K562 (cell line): Measurements from ENCODE around the gene BTBD2. TPM values are rescaled to one million over a fixed set of nuclear protein-coding genes. Genes with fewer than 3 reads are reported as not detected.
A peak's percentile ranks its signal among the peaks of the same experiment; 100 is the strongest.

Source experiments
- BCL6 ChIP-seq: fragments of 250-450 bp; sonication (Bioruptor Pico); IDR thresholded peaks from 2 replicates; pipeline ENCODE4 v1.4.0; 2020
- BCOR ChIP-seq: fragments of 450-650 bp; IDR thresholded peaks from 2 replicates; pipeline ENCODE4 v1.6.1; 2016
- CEBPB ChIP-seq: fragments of 450-650 bp; IDR thresholded peaks from 2 replicates; pipeline ENCODE4 v1.6.1; 2016; ENCODE audit warnings: missing genetic modification characterization, missing compliant biosample characterization
- CHCHD3 ChIP-seq: fragments of 250-450 bp; sonication (Bioruptor Pico); IDR thresholded peaks from 2 replicates; pipeline ENCODE4 v2.1.2; 2022; ENCODE audit warnings: mild to moderate bottlenecking
- CXXC5 ChIP-seq: fragments of 250-450 bp; sonication (Bioruptor Pico); IDR thresholded peaks from 2 replicates; pipeline ENCODE4 v1.8.0; 2022; ENCODE audit warnings: inconsistent platforms, mild to moderate bottlenecking, moderate library complexity
- ELF2 ChIP-seq: fragments of 250-450 bp; sonication (Bioruptor Pico); IDR thresholded peaks from 2 replicates; pipeline ENCODE4 v1.5.0; 2021; ENCODE audit warnings: mild to moderate bottlenecking
- FIP1L1 ChIP-seq: fragments of 200-400 bp; formaldehyde crosslinking; IDR thresholded peaks from 2 replicates; pipeline ENCODE4 v1.6.1; 2018; ENCODE audit warnings: mild to moderate bottlenecking, low read depth, low read length; ENCODE audit not compliant: poor library complexity, severe bottlenecking
- GTF2E2 ChIP-seq: fragments of 200-800 bp; sonication (Bioruptor generic); IDR thresholded peaks from 2 replicates; pipeline ENCODE4 v1.6.1; 2016; ENCODE audit warnings: missing genetic modification characterization, missing compliant biosample characterization
- HDGF ChIP-seq: fragments of 450-650 bp; IDR thresholded peaks from 2 replicates; pipeline ENCODE4 v1.6.1; 2016
- HNRNPK ChIP-seq: fragments of 200-400 bp; formaldehyde crosslinking; IDR thresholded peaks from one replicate; pipeline ENCODE4 v1.6.1; 2018; ENCODE audit warnings: mild to moderate bottlenecking, low read depth, low read length; ENCODE audit not compliant: poor library complexity, severe bottlenecking
- HSF4 ChIP-seq: fragments of 250-450 bp; sonication (Bioruptor Pico); IDR thresholded peaks from 2 replicates; pipeline ENCODE4 v2.1.2; 2022; ENCODE audit warnings: mild to moderate bottlenecking, moderate library complexity, borderline replicate concordance
- KDM5B ChIP-seq: fragments of 200-600 bp; sonication (generic); IDR thresholded peaks from 2 replicates; pipeline ENCODE4 v1.6.1; 2012; ENCODE audit warnings: low read depth, mild to moderate bottlenecking, moderate library complexity, low read length, control low read depth, inconsistent platforms; ENCODE audit not compliant: insufficient replicate concordance
- LEF1 ChIP-seq: fragments of 450-650 bp; IDR thresholded peaks from 2 replicates; pipeline ENCODE4 v1.6.1; 2016; ENCODE audit warnings: mild to moderate bottlenecking
- MCM2 ChIP-seq: fragments of 450-650 bp; IDR thresholded peaks from 2 replicates; pipeline ENCODE4 v1.6.1; 2017; ENCODE audit warnings: low read depth, mild to moderate bottlenecking
- MTA3 ChIP-seq: fragments of 450-650 bp; formaldehyde crosslinking; IDR thresholded peaks from 2 replicates; pipeline ENCODE4 v1.6.1; 2017; ENCODE audit warnings: mild to moderate bottlenecking, borderline replicate concordance
- NONO ChIP-seq, 2 experiments: fragments of 200-400 bp in 1 of 2; fragments of 450-650 bp in 1 of 2; formaldehyde crosslinking in 1 of 2; IDR thresholded peaks; 2 replicates each; pipeline ENCODE4 v1.6.1; 2017; ENCODE audit warnings: low read depth in 2 of 2, mild to moderate bottlenecking in 2 of 2, moderate library complexity in 2 of 2, low read length in 1 of 2
- NUFIP1 ChIP-seq: fragments of 450-650 bp; IDR thresholded peaks from 2 replicates; pipeline ENCODE4 v1.6.1; 2018; ENCODE audit not compliant: partially characterized antibody
- POLR2B ChIP-seq: fragments of 450-650 bp; IDR thresholded peaks from 2 replicates; pipeline ENCODE4 v1.6.1; 2018; ENCODE audit warnings: low read depth; ENCODE audit not compliant: partially characterized antibody
- RBM34 ChIP-seq: fragments of 200-400 bp; formaldehyde crosslinking; IDR thresholded peaks from 2 replicates; pipeline ENCODE4 v1.6.1; 2018; ENCODE audit warnings: low read length, borderline replicate concordance; ENCODE audit not compliant: insufficient read depth
- SMAD2 ChIP-seq: fragments of 150-350 bp; IDR thresholded peaks from 2 replicates; pipeline ENCODE4 v1.6.1; 2014; ENCODE audit warnings: low read depth, mild to moderate bottlenecking, low read length
- SMARCA4 ChIP-seq: fragments of 450-650 bp; IDR thresholded peaks from 2 replicates; pipeline ENCODE4 v1.6.1; 2016
- TAF7 ChIP-seq: fragments of 450-650 bp; IDR thresholded peaks from 2 replicates; pipeline ENCODE4 v1.6.1; 2016; ENCODE audit warnings: missing genetic modification characterization, missing compliant biosample characterization
- YBX1 ChIP-seq: fragments of 450-650 bp; IDR thresholded peaks from 2 replicates; pipeline ENCODE4 v1.7.1; 2016; ENCODE audit warnings: mild to moderate bottlenecking
- ZNF436 ChIP-seq: fragments of 250-450, 450-650 bp; sonication (Bioruptor Pico); formaldehyde crosslinking; IDR thresholded peaks from 2 replicates; pipeline ENCODE4 v1.7.0; 2020; ENCODE audit warnings: mild to moderate bottlenecking
- ZNF507 ChIP-seq: conservative IDR thresholded peaks from 2 replicates; pipeline ENCODE4 v1.6.1; 2017; ENCODE audit warnings: missing genetic modification characterization, missing compliant biosample characterization
- ZNF57 ChIP-seq: fragments of 450-650 bp; formaldehyde crosslinking; IDR thresholded peaks from 2 replicates; pipeline ENCODE4 v1.4.0; 2020; ENCODE audit warnings: mild to moderate bottlenecking, moderate library complexity
- polyA plus RNA-seq, 8 experiments: library from polyadenylated mRNA; depleted of rRNA in 4 of 8; stranded (reverse) in 5 of 8; unstranded in 3 of 8; fragments of >200 nt; fragmentation: Nextera tagmentation in 2 of 8; fragmentation: Illumina TruSeq in 1 of 8; extraction: Ambion mirVana in 2 of 8; extraction: Trizol in 1 of 8; gene quantifications; 2 replicates each; pipeline versions ENCODE4 v1.2.1 to v1.2.3, GENCODE V29; 2011 to 2014; ENCODE audit warnings: inconsistent platforms in 1 of 8, missing spikeins in 1 of 8
- total RNA-seq, 7 experiments: library from RNA; depleted of rRNA in 6 of 7; stranded (reverse); fragments of >200 nt in 6 of 7; fragmentation: Illumina TruSeq in 2 of 7; extraction: Trizol in 2 of 7; gene quantifications; 2 replicates each; pipeline versions ENCODE4 v1.2.1 to v1.2.3, GENCODE V29; 2011 to 2021; ENCODE audit warnings: low replicate concordance in 1 of 7
- TF ChIP-seq, protein P1 (sequence below): conservative IDR thresholded peaks from 2 replicates; pipeline ENCODE4 v1.6.1; 2011; ENCODE audit warnings: low read depth, mild to moderate bottlenecking, low read length; ENCODE audit not compliant: control insufficient read depth
- TF ChIP-seq, protein P2 (sequence below): sonication (generic); formaldehyde crosslinking; IDR thresholded peaks from 2 replicates; pipeline ENCODE4 v1.9.0; 2022; ENCODE audit warnings: mild to moderate bottlenecking, missing genetic modification reagents

BTBD2 gene
- total and polyA plus RNA-seq, 9 of the 15 experiments (the other 6 are each of a cell fraction or from before 2014, with no cell fraction given), result 0.10 to 15.6 (median 6.9) TPM

DNA sequence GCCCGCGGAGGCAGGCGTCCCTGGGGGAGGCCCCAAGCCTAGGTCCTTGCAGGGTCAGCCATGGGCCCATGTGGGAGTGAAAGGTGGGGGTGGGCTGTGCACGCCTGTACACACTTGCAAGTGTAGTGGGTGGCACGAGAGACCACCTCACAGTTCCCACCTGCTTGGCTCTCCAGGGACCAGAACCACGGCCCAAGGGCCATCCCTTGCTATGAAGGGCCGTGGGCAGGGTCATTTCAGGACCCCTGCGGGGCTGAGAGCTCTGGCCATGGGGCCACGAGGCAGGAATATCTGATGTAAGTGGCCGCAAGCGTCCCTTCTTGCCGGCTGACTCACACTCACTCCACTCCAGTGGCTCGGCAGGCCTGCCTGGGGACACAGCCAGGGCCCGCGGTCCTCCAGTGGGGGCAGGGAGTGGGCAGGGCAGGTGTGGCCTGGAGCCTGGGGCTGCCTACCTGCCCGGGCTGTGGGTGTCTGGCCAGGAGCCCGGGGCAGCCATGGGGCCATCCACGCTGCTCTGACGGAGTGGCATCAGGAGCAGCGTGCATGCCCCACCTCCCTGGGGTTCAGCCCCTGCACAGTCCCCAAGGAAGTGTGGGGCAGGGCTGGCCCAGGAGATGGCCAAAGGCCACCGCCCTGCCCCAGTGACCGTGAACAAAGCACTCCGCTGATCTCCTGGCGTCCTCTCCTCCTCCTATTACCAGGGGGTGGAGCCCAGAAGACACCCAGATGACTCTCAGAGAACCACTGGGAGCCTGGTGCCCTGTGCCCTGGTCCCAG lies 44.1 kb upstream of the BTBD2 start (continued):
- TF ChIP-seq HNRNPK, result no peak
- TF ChIP-seq BCOR, result no peak
- TF ChIP-seq CEBPB (tag), result peak; percentile 93
- TF ChIP-seq ZNF57 (CRISPR knock-in tag), result peak; percentile 77
- peak; percentile 94; the same call in 1 of the 2 replicates for TF ChIP-seq MTA3
- no peak for TF ChIP-seq MCM2
- TF ChIP-seq YBX1, result no peak
- peak; percentile 41; the same call in 1 of the 2 replicates for TF ChIP-seq BCL6 (CRISPR knock-in tag)
- TF ChIP-seq NONO (IDR thresholded peaks at IDR 0.05; ENCODE audit: low read depth in 2 of 2, low read length in 1 of 2), result 0 out of 4 replicates have a peak, but pooled peaks of 1 of the 2 experiments have one; percentile 4
- peak; percentile 76 for TF ChIP-seq KDM5B
- peak; percentile 80; the same call in 1 of the 2 replicates for TF ChIP-seq SMARCA4
- TF ChIP-seq ZNF507 (tag), result no peak
- peak; percentile 60; the same call in 1 of the 2 replicates for TF ChIP-seq ELF2 (CRISPR knock-in tag)
- TF ChIP-seq GTF2E2 (tag), result peak; percentile 98
- TF ChIP-seq HSF4 (CRISPR knock-in tag), result peak; percentile 73; the same call in 1 of the 2 replicates
- peak; percentile 74 for TF ChIP-seq POLR2B
- TF ChIP-seq LEF1, result peak; percentile 78
- TF ChIP-seq, protein P1, sequence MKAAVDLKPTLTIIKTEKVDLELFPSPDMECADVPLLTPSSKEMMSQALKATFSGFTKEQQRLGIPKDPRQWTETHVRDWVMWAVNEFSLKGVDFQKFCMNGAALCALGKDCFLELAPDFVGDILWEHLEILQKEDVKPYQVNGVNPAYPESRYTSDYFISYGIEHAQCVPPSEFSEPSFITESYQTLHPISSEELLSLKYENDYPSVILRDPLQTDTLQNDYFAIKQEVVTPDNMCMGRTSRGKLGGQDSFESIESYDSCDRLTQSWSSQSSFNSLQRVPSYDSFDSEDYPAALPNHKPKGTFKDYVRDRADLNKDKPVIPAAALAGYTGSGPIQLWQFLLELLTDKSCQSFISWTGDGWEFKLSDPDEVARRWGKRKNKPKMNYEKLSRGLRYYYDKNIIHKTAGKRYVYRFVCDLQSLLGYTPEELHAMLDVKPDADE, result peak; percentile 33; the same call in 1 of the 2 replicates
- peak; percentile 82 for TF ChIP-seq FIP1L1
- no peak for TF ChIP-seq ZNF436 (CRISPR knock-in tag)
- TF ChIP-seq HDGF, result no peak
- TF ChIP-seq SMAD2, result no peak
- TF ChIP-seq, protein P2, sequence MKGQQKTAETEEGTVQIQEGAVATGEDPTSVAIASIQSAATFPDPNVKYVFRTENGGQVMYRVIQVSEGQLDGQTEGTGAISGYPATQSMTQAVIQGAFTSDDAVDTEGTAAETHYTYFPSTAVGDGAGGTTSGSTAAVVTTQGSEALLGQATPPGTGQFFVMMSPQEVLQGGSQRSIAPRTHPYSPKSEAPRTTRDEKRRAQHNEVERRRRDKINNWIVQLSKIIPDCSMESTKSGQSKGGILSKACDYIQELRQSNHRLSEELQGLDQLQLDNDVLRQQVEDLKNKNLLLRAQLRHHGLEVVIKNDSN, result no peak; the same call in 1 of the 2 replicates
- peak; percentile 19 for TF ChIP-seq NUFIP1
- TF ChIP-seq RBM34, result no peak
- no peak; the same call in none of the 2 replicates for TF ChIP-seq TAF7 (tag)
- no peak for TF ChIP-seq CHCHD3
- TF ChIP-seq CXXC5 (CRISPR knock-in tag), result peak; percentile 91
